Psoas muscle (tissue), 8 donors: ENCODE measurements around the gene SPECC1. TPM values are rescaled to one million over a fixed set of nuclear protein-coding genes. Genes with fewer than 3 reads are reported as not detected.

Experiments
- ATAC-seq, 4 donors: fragments of 200-7000 bp; cut with Tn5 transposase; one replicate each; pipeline ENCODE4 v1.9.1; 2020; ENCODE audit warnings: moderate library complexity in 3 of 4, mild to moderate bottlenecking in 2 of 4
- DNase-seq, 2 donors: peaks; one replicate each; pipeline ENCODE4 v3.0.0-alpha.2; 2020
- H3K27ac ChIP-seq: fragments of 200-600 bp; one replicate; pipeline ENCODE4 v1.8.0; 2022
- H3K27me3 ChIP-seq, 3 donors: fragments of 200-600 bp in 1 of 3; one replicate each; pipeline versions ENCODE4 v1.6.1 to v1.8.0; 2013 to 2022; ENCODE audit warnings: low read length in 2 of 3, mild to moderate bottlenecking in 2 of 3, moderate library complexity in 1 of 3; ENCODE audit not compliant: insufficient read depth in 3 of 3
- H3K36me3 ChIP-seq, 2 donors: fragments of 200-600 bp in 1 of 2; one replicate each; pipeline versions ENCODE4 v1.6.1 to v1.8.0; 2013 to 2022; ENCODE audit warnings: low read depth in 1 of 2, mild to moderate bottlenecking in 1 of 2, moderate library complexity in 1 of 2; ENCODE audit not compliant: insufficient read depth in 1 of 2
- H3K4me1 ChIP-seq: fragments of 200-600 bp; one replicate; pipeline ENCODE4 v1.8.0; 2022
- H3K4me3 ChIP-seq: fragments of 200-600 bp; one replicate; pipeline ENCODE4 v1.8.0; 2022; ENCODE audit warnings: mild to moderate bottlenecking
- H3K9me3 ChIP-seq: fragments of 200-600 bp; one replicate; pipeline ENCODE4 v1.8.0; 2022
- WGBS, 3 donors: extraction: QIAGEN DNeasy Blood & Tissue Kit; methylation state at CpG; one replicate each; pipeline versions ENCODE4 v1.1.6 to v1.1.7; 2013; 5-methylcytosine and 5-hydroxymethylcytosine counted together
- intact Hi-C, 2 donors: fragments of 100-400 bp; cut with DNase I; formaldehyde crosslinking; loops; one replicate each; pipeline versions ENCODE4 v1.11.0 to v1.14.2; 2022
- polyA plus RNA-seq, 3 donors: library from polyadenylated mRNA; stranded (reverse); fragments of 200-250 nt; gene quantifications; one replicate each; pipeline ENCODE4 v1.2.3, GENCODE V29; 2013
- total RNA-seq, 4 donors: library from RNA; stranded (reverse); fragmentation: NEBNext Ultra II Directional in 2 of 4; extraction: Animal tissue kit (Norgen Biotek cat#: 25700) in 2 of 4; gene quantifications; one replicate each; pipeline versions ENCODE4 v1.2.1 to v1.2.4, GENCODE V29; 2021 to 2023
- TF ChIP-seq, protein P1 (sequence below): fragments of 200-600 bp; IDR thresholded peaks from one replicate; pipeline ENCODE4 v1.8.0; 2022; ENCODE audit warnings: antibody characterized with exemption
- donor health status: healthy with polysubstance abuse.
- donor health status: DM: no; HTN: no; CAD: no; lungs with moderate emphysema.
- donor health status: Bipolar disorder and iron deficiency.
- donor health status: healthy.
- donor health status: DM: yes; HTN: yes; CAD: no.
- donor health status: DM: no; HTN: no; CAD: no.
- donor health status: DM: no; HTN: no; CAD: no.
- donor health status: DM: yes; HTN: yes; CAD: no.

SPECC1 gene
- total and polyA plus RNA-seq, 7 donors: 2.0 to 11.3 (median 4.7) TPM

DNA sequence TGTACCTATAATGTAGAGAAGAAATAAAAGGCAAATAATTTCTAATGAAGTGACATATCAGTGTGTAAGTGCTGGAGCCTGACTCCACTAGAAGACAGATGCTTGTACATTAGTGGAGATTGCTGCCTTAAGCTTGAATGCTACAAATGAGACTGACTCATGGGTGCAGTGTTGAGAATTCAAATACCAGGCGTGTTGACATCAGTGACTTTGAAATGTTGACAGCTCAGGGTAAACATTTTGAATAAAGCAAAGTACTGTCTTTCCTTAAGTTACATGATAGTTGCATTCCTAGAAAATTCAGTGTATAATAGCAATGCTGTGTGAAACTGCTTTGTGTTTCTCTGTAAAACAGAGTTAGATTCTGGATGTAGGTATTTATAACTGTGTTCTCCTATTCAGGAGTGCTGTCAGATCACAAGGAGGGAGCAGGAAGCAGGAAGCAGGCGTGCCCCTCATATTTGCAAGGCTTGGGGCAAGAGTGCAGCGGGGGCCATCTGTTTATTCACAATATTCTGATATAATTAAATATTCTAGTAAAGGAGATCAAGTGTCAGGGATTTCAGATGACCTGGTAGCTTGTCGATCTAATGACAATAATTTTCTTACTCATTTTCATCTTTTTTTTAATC lies 119.0 kb downstream of the SPECC1 start:
- H3K9me3 ChIP-seq: peaks cover 4% of the 10 kb centered on the region
- ATAC-seq (no peak), DNase-seq (no peak)
- H3K36me3 ChIP-seq: no peaks in the 10 kb centered on the region
- TF ChIP-seq, protein P1, sequence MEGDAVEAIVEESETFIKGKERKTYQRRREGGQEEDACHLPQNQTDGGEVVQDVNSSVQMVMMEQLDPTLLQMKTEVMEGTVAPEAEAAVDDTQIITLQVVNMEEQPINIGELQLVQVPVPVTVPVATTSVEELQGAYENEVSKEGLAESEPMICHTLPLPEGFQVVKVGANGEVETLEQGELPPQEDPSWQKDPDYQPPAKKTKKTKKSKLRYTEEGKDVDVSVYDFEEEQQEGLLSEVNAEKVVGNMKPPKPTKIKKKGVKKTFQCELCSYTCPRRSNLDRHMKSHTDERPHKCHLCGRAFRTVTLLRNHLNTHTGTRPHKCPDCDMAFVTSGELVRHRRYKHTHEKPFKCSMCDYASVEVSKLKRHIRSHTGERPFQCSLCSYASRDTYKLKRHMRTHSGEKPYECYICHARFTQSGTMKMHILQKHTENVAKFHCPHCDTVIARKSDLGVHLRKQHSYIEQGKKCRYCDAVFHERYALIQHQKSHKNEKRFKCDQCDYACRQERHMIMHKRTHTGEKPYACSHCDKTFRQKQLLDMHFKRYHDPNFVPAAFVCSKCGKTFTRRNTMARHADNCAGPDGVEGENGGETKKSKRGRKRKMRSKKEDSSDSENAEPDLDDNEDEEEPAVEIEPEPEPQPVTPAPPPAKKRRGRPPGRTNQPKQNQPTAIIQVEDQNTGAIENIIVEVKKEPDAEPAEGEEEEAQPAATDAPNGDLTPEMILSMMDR: no peak
- no peaks in the 10 kb centered on the region for H3K4me1 ChIP-seq
- 78 to 92% (median 84%) methylated on average over 4 of the region's 4 CpGs for WGBS, 3 donors
- intact Hi-C loops: loop anchor here in 1 of 2 donors (10.0 kb wide), 1 partner anchor 187 kb away; no protein-coding TSS in a partner anchor
- H3K27ac ChIP-seq: no peak overlapping the region
- H3K27me3 ChIP-seq: no peaks in the 10 kb centered on the region
- no peak overlapping the region for H3K4me3 ChIP-seq

DNA sequence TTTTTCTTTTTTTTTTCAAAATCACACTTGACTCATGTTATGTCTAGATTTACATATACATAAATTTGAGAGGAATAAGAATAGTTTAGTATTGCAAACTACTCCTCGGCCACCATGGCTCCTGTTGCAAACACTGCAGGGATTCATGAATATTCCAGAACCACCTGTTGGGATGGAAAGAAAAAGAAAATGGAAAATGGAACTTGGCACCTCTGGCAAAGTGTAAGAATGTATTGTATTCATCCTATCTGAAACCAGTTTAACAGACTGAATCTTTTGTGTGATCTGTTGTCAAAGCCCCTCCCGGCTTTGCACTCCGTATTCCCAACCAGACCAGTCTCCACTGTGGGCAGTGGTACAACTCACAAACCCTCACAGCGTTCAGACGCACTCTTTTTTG lies 124.4 kb downstream of the SPECC1 start:
- TF ChIP-seq, protein P1: no peak
- intact Hi-C loops: no loop called here
- Histone ChIP-seq H3K9me3 (peaks cover 4% of the 10 kb centered on the region), H3K27me3 (no peaks in the 10 kb centered on the region), H3K36me3 (no peaks in the 10 kb centered on the region), H3K27ac (no peak overlapping the region), H3K4me1 (no peaks in the 10 kb centered on the region), H3K4me3 (no peak overlapping the region)
- DNase-seq (no peak), ATAC-seq (no peak)
- WGBS, 3 donors: 50 to 54% (median 53%) methylated on average over 5 of the region's 5 CpGs

DNA sequence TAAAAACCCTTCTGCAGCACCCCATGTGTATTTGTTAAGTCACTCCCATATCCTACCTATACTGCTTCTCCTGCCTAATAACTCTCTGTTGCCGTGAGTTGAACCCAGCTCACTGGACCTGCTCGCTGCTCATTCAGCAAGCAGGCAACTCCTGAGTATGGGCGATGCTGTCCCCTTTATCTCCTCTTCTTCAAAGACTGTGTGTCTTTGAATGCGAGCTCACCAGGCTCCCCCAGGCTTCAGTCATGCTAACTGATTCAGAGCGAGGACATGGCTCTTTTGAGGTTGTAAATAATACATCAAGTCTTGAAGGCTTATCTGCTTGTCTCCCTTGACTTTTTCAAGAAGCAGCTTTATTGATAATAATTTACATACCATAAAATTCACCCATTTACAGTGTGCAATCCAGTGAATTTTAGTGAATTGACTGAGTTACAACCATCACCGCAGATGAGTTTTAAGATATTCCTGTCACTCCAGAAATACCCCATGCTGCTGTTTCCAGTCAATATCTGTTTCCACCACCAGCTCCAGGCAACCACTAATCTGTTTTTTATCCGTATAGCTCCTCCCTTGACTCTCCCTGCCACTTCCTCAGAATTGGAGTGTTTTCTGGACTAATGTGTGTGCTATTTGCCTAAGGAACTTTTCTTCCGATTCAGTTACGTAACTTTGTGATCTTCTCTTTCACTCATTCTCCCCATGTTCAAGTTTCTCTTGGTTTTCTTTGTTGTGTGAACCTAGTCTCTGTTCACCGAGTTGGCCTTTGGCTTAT lies 132.2 kb downstream of the SPECC1 start:
- ATAC-seq: no peak
- TF ChIP-seq, protein P1: no peak

DNA sequence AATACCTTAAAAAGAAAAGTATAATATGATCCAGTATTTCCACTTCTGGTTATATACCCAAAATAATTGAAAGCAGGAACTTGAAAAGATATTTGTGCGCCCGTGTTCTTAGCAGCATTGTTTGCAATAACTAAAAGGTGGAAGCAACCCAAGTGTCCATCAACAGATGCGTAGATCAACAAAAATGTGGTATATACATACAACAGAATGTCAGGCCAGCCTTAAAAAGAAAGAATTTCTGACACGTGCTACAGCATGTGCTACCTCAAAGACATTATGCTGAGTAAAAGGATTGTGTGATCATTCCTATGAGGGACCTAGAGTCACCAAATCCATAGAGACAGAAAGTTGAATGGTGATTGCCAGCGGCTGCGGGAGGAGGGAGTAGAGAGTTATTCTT lies 133.1 kb downstream of the SPECC1 start:
- H3K4me3 ChIP-seq: no peak overlapping the region
- intact Hi-C loops: no loop called here
- no peak overlapping the region for H3K27ac ChIP-seq
- H3K27me3 ChIP-seq: no peaks in the 10 kb centered on the region
- WGBS, 3 donors: 89 to 93% (median 92%) methylated on average over 6 of the region's 6 CpGs
- no peak for DNase-seq
- ATAC-seq: no peak
- H3K4me1 ChIP-seq: no peaks in the 10 kb centered on the region
- TF ChIP-seq, protein P1: no peak
- no peaks in the 10 kb centered on the region for H3K36me3 ChIP-seq
- H3K9me3 ChIP-seq: no peaks in the 10 kb centered on the region

More for the DNA sequence above, 132.2 kb downstream of the SPECC1 start:
- intact Hi-C loops: no loop called here
- no peaks in the 10 kb centered on the region for H3K27me3 ChIP-seq
- H3K4me1 ChIP-seq: no peaks in the 10 kb centered on the region
- no peak for DNase-seq
- WGBS, 3 donors: 56 to 65% (median 64%) methylated on average over 10 of the region's 10 CpGs
- H3K9me3 ChIP-seq: no peaks in the 10 kb centered on the region
- no peak overlapping the region for H3K27ac ChIP-seq
- no peak overlapping the region for H3K4me3 ChIP-seq
- H3K36me3 ChIP-seq: no peaks in the 10 kb centered on the region
